SK-MEL-5 (cell line): ENCODE data around the gene TOMM20L. TPM values are rescaled to one million over a fixed set of nuclear protein-coding genes. Genes with fewer than 3 reads are reported as not detected.
"Not testable (repeated sequence)": the region's sequence is repeated elsewhere in the genome, so short reads cannot be mapped to it uniquely, and the experiment has no call there.

Experiments
- DNase-seq: peaks from one replicate; pipeline ENCODE4 v3.0.0-alpha.2; 2016; ENCODE audit warnings: low read depth, low spot score
- in situ Hi-C: cut with HindIII; loops from 2 replicates; pipeline ENCODE4 v1.10.0; 2016; ENCODE audit warnings: low sequenced_read_pairs, high pct_unique_total_duplicates, low pct_unique_long_range_greater_than_20kb
- small RNA-seq, 2 experiments: library from RNA; depleted of rRNA; stranded (forward); fragments of <200 nt; gene quantifications; one replicate each; pipeline ENCODE3, GENCODE V24; 2014
- total RNA-seq: library from RNA; depleted of rRNA; stranded (reverse); fragments of >200 nt; shearing (Covaris generic); gene quantifications from 2 replicates; pipeline ENCODE4 v1.2.3, GENCODE V29; 2014; rRNA removed

TOMM20L gene
- total RNA-seq, 1 experiment from 2014 or later = not detected

DNA sequence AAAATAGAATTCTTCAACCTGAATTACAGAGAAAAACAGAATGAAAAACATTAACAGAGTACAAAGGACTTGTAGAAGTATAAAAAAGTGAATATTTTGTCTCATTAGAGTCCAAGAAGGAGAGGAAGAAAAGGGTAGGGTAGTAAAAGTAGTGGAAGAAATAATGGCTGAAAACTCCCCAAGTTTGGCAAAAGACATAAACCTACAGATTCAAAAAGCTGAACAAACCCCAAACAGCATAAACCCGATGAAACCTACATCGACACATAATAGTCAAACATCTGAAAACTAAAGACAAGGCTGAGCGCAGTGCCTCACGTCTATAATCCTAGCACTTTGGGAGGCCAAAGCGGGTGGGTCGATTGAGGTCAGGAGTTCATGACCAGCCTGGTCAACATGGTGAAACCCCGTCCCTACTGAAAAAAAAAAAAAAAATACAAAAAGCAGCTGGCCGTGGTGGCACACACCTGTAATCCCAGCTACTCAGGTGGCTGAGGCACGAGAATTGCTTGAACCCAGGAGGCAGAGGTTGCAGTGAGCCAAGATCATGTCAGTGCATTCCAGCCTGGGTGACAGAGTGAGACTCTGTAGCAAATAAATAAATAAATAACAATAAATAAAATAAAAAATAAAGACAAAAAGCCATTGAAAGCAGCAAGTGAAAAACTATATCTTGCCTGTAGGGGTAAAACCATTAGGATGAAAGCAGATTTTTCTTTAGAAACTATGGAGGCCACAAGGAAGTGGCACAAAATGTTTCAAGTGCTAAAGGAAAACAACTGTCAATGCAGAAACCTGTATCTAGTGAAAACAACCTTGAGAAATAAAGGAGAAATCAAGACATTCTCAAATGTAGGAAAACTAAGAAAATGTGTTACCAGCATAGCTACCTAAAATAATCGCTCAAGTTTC, 20.2 kb downstream of the TOMM20L start:
- in situ Hi-C loops = no loop called here
- no peak for DNase-seq

DNA sequence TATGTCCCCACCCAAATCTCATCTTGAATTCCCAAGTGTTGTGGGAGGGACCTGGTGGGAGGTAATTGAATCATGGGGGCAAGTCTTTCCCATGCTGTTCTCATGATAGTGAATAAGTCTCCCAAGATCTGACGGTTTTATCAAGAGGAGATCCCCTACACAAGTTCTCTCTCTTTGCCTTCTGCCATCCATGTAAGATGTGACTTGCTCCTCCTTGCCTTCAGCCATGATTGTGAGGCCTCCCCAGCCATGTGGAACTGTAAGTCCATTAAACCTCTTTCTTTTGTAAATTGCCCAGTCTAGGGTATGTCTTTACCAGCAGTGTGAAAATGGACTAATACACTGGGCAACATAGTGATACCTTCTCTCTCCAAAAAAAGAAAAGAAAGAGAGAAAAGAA, 21.2 kb downstream of the TOMM20L start:
- in situ Hi-C loops, DNase-seq: not testable (repeated sequence)

DNA sequence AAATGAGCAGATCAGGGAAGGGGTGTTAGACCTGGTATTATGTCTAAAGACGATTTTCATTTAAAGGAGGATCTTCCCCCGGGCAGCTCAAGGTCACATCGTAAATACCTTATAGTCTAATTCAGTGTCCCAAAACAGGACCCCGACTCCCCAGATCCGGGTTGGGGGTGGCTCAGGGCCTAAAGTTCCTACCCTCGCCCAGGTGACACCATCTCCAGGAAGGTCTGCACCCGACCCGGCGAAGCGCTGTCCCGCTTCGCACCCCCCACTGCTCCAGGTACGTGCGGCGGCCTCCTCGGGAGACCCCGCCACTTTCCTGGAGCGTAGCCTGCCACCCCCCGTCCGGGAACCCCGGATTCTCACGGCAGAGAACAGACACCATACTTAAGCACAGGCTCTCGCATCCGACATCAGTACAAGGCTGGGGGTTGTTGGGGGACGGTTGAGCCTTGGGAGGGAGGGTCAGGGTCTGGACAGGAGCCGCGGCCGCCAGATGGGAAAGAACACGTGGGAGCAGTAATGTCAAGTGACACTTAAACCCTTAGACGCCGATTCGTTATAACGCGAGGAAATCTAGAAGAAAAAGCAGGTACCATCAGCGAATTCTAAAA, 31.0 kb downstream of the TOMM20L start:
- in situ Hi-C loops = no loop called here

DNA sequence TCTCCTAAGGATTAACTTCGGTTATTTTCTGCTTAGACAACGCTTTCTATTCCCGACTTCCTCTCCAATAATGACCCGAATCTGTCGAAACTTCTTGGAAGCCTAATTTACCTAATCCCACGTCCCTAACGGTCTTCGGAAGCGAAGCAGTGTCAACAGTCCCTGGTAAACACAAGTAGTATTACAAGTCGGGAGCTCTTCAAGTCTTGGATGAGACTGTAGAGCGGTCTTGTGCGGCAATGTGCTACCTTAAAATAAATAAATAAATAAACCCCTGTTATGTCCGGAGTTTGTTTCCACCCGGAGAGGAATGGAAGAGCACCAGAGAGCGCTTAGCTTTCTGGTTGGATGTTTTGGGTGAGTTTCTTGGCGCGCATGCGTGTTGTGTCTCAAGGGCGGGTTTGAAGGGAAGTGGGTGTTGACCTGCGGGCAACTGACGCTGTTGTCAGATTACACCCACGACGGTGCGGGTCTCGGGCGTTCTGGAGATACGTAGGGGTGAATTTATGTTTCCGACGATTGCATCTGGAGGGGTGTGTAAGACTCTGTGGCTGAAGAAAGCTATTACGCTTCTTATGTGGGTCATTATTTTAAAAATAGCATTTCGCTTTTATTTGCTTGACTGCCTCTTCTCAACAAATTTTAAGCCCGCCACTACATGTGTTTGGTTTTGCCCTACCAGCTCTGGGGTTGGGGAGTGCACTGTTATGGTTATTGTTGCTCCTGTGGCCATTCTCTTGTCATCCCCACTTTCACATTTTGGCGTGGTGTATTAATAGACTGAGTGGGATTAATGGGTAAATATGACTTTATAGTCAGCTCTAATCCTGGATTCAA, 31.8 kb downstream of the TOMM20L start, which contains the start of the genes KIAA0586 and TIMM9:
Gene KIAA0586 (plus strand): TSS at position 439 of the 837 bp plus-strand sequence. CDS start 546 bp downstream, outside the sequence.
Gene TIMM9 (minus strand): TSS at position 251 of the 837 bp plus-strand sequence. CDS start 15,586 bp downstream, outside the sequence.
- DNase-seq = peak; percentile 98
- in situ Hi-C loops = no loop called here

More for the DNA sequence above, 31.0 kb downstream of the TOMM20L start:
- DNase-seq = peak; percentile 68

DNA sequence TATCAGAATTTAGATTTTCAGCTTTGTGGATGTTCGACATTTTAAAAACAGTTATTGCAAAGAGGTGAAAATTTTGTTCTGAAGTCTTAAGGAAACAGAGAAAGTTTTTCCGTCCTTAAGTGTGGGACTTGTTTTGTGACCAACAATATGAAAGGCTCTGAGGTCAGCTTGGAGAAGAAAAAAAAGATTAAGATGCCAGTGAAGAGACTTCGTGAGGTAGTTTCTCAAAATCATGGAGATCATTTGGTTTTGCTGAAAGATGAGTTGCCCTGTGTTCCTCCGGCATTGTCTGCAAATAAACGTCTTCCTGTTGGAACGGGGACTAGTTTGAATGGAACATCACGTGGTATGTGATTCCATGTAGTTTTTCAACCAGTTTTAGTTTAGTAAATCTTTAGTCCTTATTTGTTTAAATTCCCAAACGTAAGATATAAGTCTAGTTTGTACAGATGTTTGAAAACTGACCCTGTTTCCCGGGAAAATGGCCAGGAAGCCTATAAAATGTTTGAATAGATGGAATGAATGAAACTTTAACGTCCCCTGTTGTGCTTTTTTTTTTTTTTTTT, 32.5 kb downstream of the TOMM20L start:
- in situ Hi-C loops = no loop called here
- DNase-seq = peak; percentile 63

DNA sequence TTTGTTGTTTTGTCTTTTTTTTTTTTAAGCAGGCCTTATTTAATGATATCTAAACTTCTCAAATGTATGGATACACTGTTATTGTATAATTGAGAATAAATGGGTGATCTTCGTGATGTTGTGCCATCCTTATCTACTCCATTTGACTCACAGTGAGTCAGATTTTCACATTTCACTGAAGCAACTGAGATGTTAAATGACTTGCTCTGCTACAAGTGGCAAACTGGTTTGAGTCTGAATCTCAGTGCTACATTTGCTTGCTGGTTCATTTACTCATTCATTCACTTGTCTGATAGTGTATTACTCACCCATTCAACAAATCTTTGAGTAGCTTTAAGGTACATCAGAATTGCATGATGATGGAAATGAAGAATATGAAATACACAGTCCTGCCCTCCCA, 34.4 kb downstream of the TOMM20L start:
- in situ Hi-C loops = no loop called here
- DNase-seq = no peak

DNA sequence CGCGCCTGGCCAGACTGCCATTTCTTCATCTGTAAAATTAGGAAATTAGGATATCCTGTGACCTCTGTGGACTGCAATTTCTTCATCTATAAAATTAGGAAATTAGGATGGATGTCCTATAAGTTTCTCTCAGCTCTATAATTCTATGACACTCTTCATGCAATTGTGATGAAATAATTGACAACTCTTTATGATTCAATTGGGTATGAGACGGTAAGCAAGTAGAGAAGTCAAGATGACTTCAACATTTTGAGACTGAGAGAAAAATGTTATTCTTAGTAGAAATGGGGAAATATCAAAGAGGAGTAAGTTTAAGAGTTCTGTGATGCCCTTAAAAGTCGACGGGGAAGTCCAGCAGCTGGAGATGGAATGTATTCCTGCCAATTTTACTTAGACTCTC, 43.7 kb downstream of the TOMM20L start:
- DNase-seq = no peak
- in situ Hi-C loops = no loop called here

DNA sequence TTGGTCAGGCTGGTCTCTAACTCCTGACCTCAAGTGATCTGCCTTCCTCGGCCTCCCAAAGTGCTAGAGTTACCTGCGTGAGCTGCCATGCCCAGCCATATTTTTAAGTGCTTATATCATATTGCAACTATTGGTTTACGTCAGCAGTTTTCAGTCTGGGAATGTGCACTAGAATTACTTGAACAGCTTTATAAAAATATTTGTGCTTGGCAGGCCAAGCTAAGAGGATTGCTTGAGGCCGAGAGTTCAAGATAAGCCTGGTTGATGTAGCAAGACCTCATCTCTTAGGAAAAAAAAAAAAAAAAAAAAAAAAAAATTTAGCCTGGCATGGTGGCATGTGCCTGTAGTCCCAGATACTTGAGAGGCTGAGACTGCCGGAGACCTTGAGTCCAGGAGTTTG, 48.9 kb downstream of the TOMM20L start:
- no peak for DNase-seq
- in situ Hi-C loops = no loop called here

DNA sequence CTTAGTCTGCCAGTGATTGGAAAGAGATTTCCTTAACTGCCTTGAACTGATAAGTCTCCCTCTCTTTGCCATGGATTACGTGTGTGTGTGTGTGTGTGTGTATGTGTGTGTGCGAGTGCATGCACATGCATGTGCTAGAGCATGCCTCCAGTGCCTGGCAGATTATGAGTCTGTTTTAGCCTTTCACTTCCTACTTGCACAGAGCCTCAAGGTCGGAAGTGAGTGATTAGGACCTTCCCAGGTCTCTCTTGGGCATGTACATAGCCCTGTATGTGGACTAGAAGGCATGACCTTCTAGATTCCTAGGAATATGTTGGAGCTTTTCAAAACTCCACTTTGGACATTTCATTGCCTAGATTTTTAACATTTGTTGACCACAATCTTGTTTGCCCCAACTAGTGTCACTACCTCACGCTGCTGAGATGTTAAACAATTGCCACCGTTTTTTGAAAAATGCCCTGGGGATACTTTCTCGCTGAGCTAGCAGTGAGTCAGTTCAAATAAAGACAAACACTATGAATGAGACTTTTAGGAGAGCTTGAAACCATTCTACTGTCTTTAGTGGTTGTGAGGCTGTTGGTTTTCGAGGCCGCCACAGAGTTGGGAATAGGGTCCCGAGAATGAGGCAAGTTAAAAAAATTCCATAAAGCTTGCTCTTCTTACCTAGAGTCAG, 60.0 kb downstream of the TOMM20L start:
- DNase-seq = peak; percentile 92
- in situ Hi-C loops = no loop called here

Small RNA genes lying within 50 kb of the gene (small RNA-seq; reads per million reads assigned to genes)
- gene RF00019 = 0 reads per million in 2 experiments

Other genes with a start within 250 kb of the TOMM20L start
- 2.9 and 3.1 TPM in 2 replicates for gene ARMH4, start 243.7 kb upstream of the TOMM20L start, total RNA-seq
- gene ACTR10, start 195.8 kb upstream of the TOMM20L start, total RNA-seq = 72.9 and 79.4 TPM in 2 replicates
- 72.4 and 84.7 TPM in 2 replicates for gene PSMA3, start 151.1 kb upstream of the TOMM20L start, total RNA-seq
- 4.1 and 4.9 TPM in 2 replicates for gene ARID4A, start 97.4 kb upstream of the TOMM20L start, total RNA-seq
- gene TIMM9, start 31.6 kb downstream of the TOMM20L start, total RNA-seq = 39.0 and 47.5 TPM in 2 replicates
- 25.8 and 31.0 TPM in 2 replicates for gene KIAA0586, start 31.8 kb downstream of the TOMM20L start, total RNA-seq
- gene DACT1, start 242.0 kb downstream of the TOMM20L start, total RNA-seq = 8.8 and 9.7 TPM in 2 replicates